OCI-LY3 (cell line): ENCODE results near the gene COQ8B.
A peak's percentile ranks its signal among the peaks of the same experiment; 100 is the strongest.

Experiments
- H2AFZ ChIP-seq: fragments of 200-600, 300-600 bp; shearing (Covaris generic); 2 replicates; pipeline ENCODE4 v1.6.0; 2014; ENCODE audit warnings: antibody characterized with exemption, low read depth, low read length
- H3K27ac ChIP-seq: fragments of 200-600, 300-600 bp; sonication (generic); 2 replicates; pipeline ENCODE4 v1.5.1; 2014; ENCODE audit warnings: mild to moderate bottlenecking, low read length, moderate library complexity, mixed read lengths
- H3K27me3 ChIP-seq: fragments of 200-600, 300-600 bp; sonication (generic); 2 replicates; pipeline ENCODE4 v1.6.1; 2014; ENCODE audit warnings: low read depth, low read length, mixed read lengths
- H3K36me3 ChIP-seq: fragments of 200-600, 300-600 bp; sonication (generic); replicated peaks from 2 replicates; pipeline ENCODE3; 2014; ENCODE audit warnings: low read depth, low read length, mixed read lengths
- H3K4me1 ChIP-seq: fragments of 300-600, 200-600 bp; sonication (generic); 2 replicates; pipeline ENCODE4 v1.6.1; 2014; ENCODE audit warnings: low read length, mixed read lengths
- H3K4me2 ChIP-seq: fragments of 200-600, 300-600 bp; sonication (generic); 2 replicates; pipeline ENCODE4 v1.6.1; 2014; ENCODE audit warnings: low read length, mixed read lengths
- H3K4me3 ChIP-seq: fragments of 300-600, 200-600 bp; sonication (generic); 2 replicates; pipeline ENCODE4 v1.5.1; 2014; ENCODE audit warnings: antibody characterized with exemption, mild to moderate bottlenecking, low read length, moderate library complexity
- H3K79me2 ChIP-seq: fragments of 300-600, 200-600 bp; shearing (Covaris generic); 2 replicates; pipeline ENCODE4 v1.6.1; 2014; ENCODE audit warnings: mild to moderate bottlenecking, low read length, mixed read lengths
- H3K9ac ChIP-seq: fragments of 300-600, 200-600 bp; shearing (Covaris generic); 2 replicates; pipeline ENCODE4 v1.6.0; 2014; ENCODE audit warnings: mild to moderate bottlenecking, low read length, moderate library complexity
- H3K9me3 ChIP-seq: fragments of 200-600, 300-600 bp; shearing (Covaris generic); 2 replicates; pipeline ENCODE4 v1.6.1; 2014; ENCODE audit warnings: low read length, mixed read lengths; ENCODE audit not compliant: insufficient read depth
- H4K20me1 ChIP-seq: fragments of 200-600, 300-600 bp; sonication (generic); 2 replicates; pipeline ENCODE4 v1.6.1; 2016; ENCODE audit warnings: low read length, mixed read lengths; ENCODE audit not compliant: insufficient read depth
- EZH2phosphoT487 ChIP-seq: fragments of 200-600 bp; shearing (Covaris generic); IDR thresholded peaks from 2 replicates; pipeline ENCODE4 v1.6.1; 2018; ENCODE audit warnings: antibody characterized with exemption, mixed run types, low read depth
- TF ChIP-seq, protein P1 (sequence below): fragments of 200-600, 300-600 bp; sonication (generic); IDR thresholded peaks from 2 replicates; pipeline ENCODE4 v1.5.1; 2014; ENCODE audit warnings: antibody characterized with exemption, low read length, low read depth

COQ8B gene

DNA sequence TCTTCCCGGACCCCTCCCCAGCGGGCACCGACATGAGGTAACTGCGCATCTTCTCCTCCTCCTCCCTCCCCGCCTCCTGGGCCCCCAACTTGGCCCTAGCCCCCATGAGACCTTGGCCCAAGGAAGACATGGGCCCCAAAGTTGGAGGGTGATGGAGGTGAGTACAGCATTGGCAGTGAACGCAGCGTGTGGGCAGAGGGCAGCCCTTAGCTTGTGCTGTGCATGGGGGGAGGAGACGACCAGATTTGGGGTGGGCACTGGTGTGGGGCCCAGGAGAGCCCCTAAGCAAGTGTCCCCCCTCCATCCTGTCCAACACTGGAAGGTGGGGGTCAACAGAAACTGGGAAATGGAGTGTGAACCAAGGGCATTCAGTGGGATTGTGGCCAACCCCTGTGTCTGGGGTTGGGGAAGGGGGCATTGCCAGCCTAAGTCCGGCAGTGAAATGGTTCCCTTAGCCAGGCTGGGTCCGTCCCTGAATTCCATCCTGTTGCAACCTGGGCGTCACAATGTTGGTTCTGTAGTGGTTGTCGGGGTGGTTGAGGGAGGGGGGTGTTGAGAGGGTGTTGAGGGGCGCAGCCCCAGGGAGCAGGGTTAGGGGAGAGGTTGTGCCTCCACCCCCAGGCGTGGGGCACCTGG lies 49.8 kb downstream of the COQ8B start:
- no peak overlapping the region for H3K27ac ChIP-seq
- H3K4me2 ChIP-seq, result no peak overlapping the region
- peaks cover 11% of the 10 kb centered on the region for H3K36me3 ChIP-seq

GRCh38 chr19:40663695-40664692 lies 52.7 kb downstream of the COQ8B start:
- H3K9me3 ChIP-seq, result no peaks in the 10 kb centered on the region
- 0 out of 2 replicates have a peak, but pooled peaks cover 7% of the 10 kb centered on the region for H3K27me3 ChIP-seq
- no peaks in the 10 kb centered on the region for H4K20me1 ChIP-seq
- H3K27ac ChIP-seq, result no peak overlapping the region
- no peak for TF ChIP-seq EZH2phosphoT487
- TF ChIP-seq, protein P1, sequence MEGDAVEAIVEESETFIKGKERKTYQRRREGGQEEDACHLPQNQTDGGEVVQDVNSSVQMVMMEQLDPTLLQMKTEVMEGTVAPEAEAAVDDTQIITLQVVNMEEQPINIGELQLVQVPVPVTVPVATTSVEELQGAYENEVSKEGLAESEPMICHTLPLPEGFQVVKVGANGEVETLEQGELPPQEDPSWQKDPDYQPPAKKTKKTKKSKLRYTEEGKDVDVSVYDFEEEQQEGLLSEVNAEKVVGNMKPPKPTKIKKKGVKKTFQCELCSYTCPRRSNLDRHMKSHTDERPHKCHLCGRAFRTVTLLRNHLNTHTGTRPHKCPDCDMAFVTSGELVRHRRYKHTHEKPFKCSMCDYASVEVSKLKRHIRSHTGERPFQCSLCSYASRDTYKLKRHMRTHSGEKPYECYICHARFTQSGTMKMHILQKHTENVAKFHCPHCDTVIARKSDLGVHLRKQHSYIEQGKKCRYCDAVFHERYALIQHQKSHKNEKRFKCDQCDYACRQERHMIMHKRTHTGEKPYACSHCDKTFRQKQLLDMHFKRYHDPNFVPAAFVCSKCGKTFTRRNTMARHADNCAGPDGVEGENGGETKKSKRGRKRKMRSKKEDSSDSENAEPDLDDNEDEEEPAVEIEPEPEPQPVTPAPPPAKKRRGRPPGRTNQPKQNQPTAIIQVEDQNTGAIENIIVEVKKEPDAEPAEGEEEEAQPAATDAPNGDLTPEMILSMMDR, result no peak
- peaks cover 4% of the 10 kb centered on the region for H3K36me3 ChIP-seq
- peak overlapping the region; percentile 86 for H2AFZ ChIP-seq
- H3K9ac ChIP-seq, result peak overlapping the region; percentile 72
- peak overlapping the region; percentile 78 for H3K4me2 ChIP-seq
- no peaks in the 10 kb centered on the region for H3K79me2 ChIP-seq
- peak overlapping the region; percentile 87 for H3K4me3 ChIP-seq
- peaks cover 9% of the 10 kb centered on the region for H3K4me1 ChIP-seq

More for the DNA sequence above, 49.8 kb downstream of the COQ8B start:
- no peak overlapping the region for H2AFZ ChIP-seq
- H3K79me2 ChIP-seq, result no peaks in the 10 kb centered on the region
- H3K9me3 ChIP-seq, result no peaks in the 10 kb centered on the region
- no peaks in the 10 kb centered on the region for H4K20me1 ChIP-seq
- peaks cover 9% of the 10 kb centered on the region for H3K4me1 ChIP-seq
- H3K4me3 ChIP-seq, result no peak overlapping the region
- no peaks in the 10 kb centered on the region for H3K27me3 ChIP-seq
- no peak overlapping the region for H3K9ac ChIP-seq
- no peak for TF ChIP-seq EZH2phosphoT487
- TF ChIP-seq, protein P1, result no peak

- Histone ChIP-seq H2AFZ (peak overlapping the region; percentile 86), H3K4me2 (peak overlapping the region; percentile 78), H3K36me3 (no peaks in the 10 kb centered on the region), H3K4me3 (peak overlapping the region; percentile 87), H3K27me3 (peaks cover 7% of the 10 kb centered on the region; the same call in 1 of the 2 replicates), H4K20me1 (no peaks in the 10 kb centered on the region), H3K79me2 (no peaks in the 10 kb centered on the region), H3K9ac (peak overlapping the region; percentile 72), H3K4me1 (peaks cover 9% of the 10 kb centered on the region), H3K27ac (peak overlapping the region; percentile 35), H3K9me3 (no peaks in the 10 kb centered on the region)
- TF ChIP-seq EZH2phosphoT487, result no peak
- TF ChIP-seq, protein P1, result no peak; the same call in 1 of the 2 replicates
Observed at GRCh38 chr19:40662925-40663694, 53.6 kb downstream of the COQ8B start.
